ENCODE results near the gene CREB3L2.

- TF ChIP-seq POLR2A (IDR thresholded peaks at IDR 0.05), result no peak
- TF ChIP-seq EP300 (IDR thresholded peaks at IDR 0.05), result no peak
- no peak for TF ChIP-seq CTCF (IDR thresholded peaks at IDR 0.05)
Observed at GRCh38 chr7:137975221-137975620, 26.7 kb downstream of the CREB3L2 start.
